ENCODE results near the gene ATP8A2.

The ATP8A2 gene

DNA sequence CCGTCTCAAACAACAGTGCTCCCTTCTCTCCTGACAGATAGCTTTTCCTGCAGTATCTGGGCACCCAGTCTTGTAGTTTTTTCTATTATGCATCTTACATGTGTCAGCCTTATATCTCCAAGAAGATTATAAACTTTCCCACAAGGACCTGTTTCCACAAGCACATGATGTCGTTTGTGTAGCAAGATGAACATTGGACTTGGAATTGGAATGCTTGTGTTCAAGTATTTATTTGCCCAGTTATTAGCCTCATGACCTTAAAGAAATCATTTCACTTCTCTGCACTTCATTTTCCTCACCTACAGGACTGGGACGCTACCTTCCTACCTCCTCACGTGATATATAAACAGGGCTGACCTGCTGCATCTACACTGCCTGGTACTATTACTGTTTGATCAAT lies 658.6 kb downstream of the ATP8A2 start:
- Histone ChIP-seq H3K27ac (no peak overlapping the region), H3K4me3 (no peak overlapping the region)
- DNase-seq (ENCODE audit: low spot score): no peak
- TF ChIP-seq, protein P1, sequence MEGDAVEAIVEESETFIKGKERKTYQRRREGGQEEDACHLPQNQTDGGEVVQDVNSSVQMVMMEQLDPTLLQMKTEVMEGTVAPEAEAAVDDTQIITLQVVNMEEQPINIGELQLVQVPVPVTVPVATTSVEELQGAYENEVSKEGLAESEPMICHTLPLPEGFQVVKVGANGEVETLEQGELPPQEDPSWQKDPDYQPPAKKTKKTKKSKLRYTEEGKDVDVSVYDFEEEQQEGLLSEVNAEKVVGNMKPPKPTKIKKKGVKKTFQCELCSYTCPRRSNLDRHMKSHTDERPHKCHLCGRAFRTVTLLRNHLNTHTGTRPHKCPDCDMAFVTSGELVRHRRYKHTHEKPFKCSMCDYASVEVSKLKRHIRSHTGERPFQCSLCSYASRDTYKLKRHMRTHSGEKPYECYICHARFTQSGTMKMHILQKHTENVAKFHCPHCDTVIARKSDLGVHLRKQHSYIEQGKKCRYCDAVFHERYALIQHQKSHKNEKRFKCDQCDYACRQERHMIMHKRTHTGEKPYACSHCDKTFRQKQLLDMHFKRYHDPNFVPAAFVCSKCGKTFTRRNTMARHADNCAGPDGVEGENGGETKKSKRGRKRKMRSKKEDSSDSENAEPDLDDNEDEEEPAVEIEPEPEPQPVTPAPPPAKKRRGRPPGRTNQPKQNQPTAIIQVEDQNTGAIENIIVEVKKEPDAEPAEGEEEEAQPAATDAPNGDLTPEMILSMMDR (IDR thresholded peaks at IDR 0.05): no peak

DNA sequence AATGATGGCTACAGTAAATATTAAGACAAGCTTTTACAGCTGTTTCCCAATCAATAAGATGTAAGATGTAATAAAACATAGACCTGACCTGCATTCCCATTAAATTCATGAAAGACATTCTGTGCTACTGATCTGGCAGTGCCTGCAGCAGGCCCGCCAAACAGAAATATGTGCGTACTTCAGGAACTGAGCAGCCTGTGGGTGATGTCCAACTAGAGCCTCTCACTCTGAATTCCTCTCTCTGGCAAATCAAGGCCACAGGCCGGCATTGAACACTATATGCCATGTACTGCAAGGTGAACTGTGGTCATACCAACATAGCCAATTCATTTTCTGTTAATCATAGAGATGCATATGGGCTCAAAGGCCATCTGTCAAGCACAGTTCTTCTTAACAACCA lies 662.2 kb downstream of the ATP8A2 start:
- no peak overlapping the region for H3K4me3 ChIP-seq
- TF ChIP-seq, protein P1 (IDR thresholded peaks at IDR 0.05): no peak
- H3K27ac ChIP-seq: no peak overlapping the region
- no peak for DNase-seq (ENCODE audit: low spot score)

DNA sequence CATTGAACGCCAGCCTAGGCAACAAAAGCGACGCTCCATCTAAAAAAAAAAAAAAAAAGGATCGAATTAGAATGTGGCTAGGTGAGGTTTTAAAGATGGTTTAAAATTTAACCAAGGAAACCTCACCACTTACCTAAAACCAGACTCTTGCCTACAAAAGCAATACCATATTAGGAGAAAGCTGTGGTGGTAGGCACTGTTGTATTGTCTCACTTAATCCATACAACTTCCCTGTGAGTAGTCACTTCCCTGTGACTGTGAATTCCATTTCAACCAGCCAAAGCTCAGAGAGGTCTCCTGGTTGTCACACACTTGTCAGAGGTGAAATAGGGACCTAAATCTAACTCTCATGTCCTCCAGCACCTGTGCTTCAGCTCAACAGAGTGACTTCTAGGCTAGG lies 664.6 kb downstream of the ATP8A2 start:
- Histone ChIP-seq H3K27ac (no peak overlapping the region), H3K4me3 (no peak overlapping the region)
- DNase-seq (ENCODE audit: low spot score): no peak
- TF ChIP-seq, protein P1 (IDR thresholded peaks at IDR 0.05): no peak

DNA sequence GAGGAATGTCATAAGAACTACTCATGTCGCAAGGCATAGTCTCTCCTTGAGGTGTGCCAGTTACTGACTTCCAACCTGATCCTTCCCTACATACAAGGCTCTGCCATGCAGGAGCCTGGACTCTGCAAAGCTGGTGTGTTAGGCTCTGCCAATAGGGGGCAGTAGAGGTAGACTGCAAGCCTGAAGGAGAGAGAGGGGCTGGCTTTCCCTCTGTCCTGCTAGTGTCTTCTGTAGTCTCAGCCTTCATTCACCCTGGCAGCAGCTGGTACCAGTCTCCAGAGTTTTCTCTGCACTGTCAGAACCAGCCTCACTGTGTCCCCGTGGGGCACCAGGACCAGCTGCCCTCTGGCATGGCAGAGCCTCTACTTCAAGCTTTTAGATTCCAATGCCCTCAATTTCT lies 665.5 kb downstream of the ATP8A2 start:
- Histone ChIP-seq H3K4me3 (no peak overlapping the region), H3K27ac (no peak overlapping the region)
- DNase-seq (ENCODE audit: low spot score): no peak
- TF ChIP-seq, protein P1 (IDR thresholded peaks at IDR 0.05): no peak

DNA sequence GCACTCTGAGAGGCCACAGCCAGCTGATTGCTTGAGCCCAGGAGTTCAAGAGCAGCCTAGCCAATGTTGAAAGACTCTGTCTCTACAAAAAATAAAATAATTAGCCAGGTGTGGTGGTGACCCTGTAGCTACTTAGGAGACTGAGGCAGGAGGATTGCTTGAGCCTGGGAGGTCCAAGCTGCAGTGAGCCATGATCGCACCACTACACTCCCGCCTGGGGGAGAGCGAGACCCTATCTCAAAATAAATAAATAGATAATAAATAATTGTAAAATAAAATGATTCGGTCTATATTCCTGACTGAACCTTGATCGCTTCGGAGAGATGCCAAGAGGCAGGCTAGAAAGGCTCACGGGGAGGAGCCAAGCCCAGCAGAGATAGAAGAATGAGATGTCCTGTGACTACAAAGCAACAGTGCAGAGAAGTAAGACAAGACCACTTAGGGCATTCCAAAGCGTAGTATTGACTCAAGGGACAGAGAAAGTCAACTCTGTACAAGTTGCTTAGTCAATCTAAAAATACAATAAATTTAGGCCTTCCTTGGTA lies 667.2 kb downstream of the ATP8A2 start:
- TF ChIP-seq, protein P1 (IDR thresholded peaks at IDR 0.05): no peak
- no peak for DNase-seq (ENCODE audit: low spot score)
- Histone ChIP-seq H3K27ac (no peak overlapping the region), H3K4me3 (no peak overlapping the region)

DNA sequence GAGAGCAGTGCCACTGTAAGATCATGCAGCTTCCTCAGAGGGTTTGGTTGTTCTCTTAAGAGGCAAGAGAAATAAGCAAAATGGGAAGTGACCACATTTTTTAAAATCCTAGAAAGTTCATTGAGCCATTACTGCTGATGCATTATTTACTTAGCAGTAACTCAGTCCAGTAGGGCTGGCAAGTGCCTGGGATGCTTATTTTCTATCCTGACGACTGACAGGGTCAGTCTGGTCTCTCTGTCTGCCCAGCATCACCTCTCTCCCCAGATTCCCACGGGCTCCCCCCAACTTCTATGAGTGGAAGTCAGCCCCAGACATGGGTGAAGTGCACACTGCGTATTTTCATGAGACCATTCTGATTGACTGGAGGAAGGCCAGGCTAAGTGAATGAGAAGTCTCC lies 669.7 kb downstream of the ATP8A2 start:
- TF ChIP-seq, protein P1 (IDR thresholded peaks at IDR 0.05): no peak
- no peak overlapping the region for H3K27ac ChIP-seq
- H3K4me3 ChIP-seq: no peak overlapping the region
- no peak for DNase-seq (ENCODE audit: low spot score)

DNA sequence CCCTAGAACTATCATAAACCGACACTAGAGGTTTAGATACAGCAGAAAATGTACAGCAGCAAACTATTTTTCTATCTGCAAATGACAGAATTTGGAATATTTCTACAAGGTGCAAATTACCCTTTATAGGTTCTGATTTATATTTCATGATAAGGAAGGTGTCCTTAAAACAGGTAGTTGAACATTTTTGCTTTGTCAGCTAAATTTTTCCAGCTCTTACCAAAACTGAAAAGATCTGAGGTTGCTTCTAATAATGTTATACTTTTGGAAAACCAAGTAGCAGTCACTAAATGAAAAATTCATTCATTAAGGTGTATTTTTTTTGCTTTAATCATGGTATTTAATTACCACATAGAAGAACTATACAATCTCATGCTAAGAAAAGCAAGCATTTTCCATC lies 671.0 kb downstream of the ATP8A2 start:
- TF ChIP-seq, protein P1 (IDR thresholded peaks at IDR 0.05): no peak
- Histone ChIP-seq H3K4me3 (no peak overlapping the region), H3K27ac (no peak overlapping the region)
- no peak for DNase-seq (ENCODE audit: low spot score)

Measured in coronary artery (tissue), 2 donors.